Astrocyte of the cerebellum (primary cell): ENCODE data around the gene ACTMAP.

Experiments used
- DNase-seq: peaks from one replicate; pipeline ENCODE4 v3.0.0-alpha.2; 2011; ENCODE audit warnings: low read depth
- H3K4me3 ChIP-seq: 2 replicates; pipeline ENCODE4 v1.5.1; 2011; ENCODE audit warnings: mild to moderate bottlenecking, low read depth, low read length, moderate library complexity
- in situ Hi-C: cut with HindIII; loops from 2 replicates; pipeline ENCODE4 v1.10.0; 2017; ENCODE audit warnings: low sequenced_read_pairs
- TF ChIP-seq, protein P1 (sequence below): IDR thresholded peaks from 2 replicates; pipeline ENCODE4 v1.5.1; 2012; ENCODE audit warnings: low read length, low read depth, moderate library complexity, mild to moderate bottlenecking; ENCODE audit errors: missing control alignments

The ACTMAP gene

DNA sequence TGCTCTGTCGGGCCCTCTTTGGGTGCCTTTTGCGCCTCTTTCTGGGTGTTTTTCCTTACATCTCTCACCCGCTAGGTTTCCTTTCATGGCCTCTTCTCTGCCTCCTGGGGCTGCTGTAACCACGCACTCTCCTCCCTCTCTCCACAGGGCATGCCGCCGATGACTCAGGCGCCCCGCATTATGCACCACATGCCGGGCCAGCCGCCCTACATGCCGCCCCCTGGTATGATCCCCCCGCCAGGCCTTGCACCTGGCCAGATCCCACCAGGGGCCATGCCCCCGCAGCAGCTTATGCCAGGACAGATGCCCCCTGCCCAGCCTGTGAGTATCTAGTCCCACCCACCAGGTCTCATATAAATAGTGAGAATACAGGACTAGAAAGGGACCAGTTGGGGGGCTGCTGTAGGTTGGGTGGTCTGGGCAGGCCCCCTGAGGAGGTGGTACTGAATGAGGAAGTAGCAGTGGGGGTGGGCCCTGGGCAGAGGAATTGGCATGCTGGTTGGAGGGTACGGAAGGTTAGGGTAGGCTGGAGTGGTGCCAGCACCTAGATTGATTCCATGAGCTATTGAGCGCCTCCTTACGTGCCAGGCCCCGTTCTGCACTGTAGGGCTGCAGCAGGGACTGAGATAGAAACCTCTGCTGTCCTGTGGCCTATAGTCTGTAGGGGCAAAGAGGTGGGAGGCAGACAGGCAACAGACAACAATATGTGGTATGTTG lies 12.6 kb upstream of the ACTMAP start:
- TF ChIP-seq, protein P1, sequence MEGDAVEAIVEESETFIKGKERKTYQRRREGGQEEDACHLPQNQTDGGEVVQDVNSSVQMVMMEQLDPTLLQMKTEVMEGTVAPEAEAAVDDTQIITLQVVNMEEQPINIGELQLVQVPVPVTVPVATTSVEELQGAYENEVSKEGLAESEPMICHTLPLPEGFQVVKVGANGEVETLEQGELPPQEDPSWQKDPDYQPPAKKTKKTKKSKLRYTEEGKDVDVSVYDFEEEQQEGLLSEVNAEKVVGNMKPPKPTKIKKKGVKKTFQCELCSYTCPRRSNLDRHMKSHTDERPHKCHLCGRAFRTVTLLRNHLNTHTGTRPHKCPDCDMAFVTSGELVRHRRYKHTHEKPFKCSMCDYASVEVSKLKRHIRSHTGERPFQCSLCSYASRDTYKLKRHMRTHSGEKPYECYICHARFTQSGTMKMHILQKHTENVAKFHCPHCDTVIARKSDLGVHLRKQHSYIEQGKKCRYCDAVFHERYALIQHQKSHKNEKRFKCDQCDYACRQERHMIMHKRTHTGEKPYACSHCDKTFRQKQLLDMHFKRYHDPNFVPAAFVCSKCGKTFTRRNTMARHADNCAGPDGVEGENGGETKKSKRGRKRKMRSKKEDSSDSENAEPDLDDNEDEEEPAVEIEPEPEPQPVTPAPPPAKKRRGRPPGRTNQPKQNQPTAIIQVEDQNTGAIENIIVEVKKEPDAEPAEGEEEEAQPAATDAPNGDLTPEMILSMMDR, result no peak
- H3K4me3 ChIP-seq, result no peak overlapping the region
- DNase-seq, result no peak
- in situ Hi-C loops, result no loop called here

DNA sequence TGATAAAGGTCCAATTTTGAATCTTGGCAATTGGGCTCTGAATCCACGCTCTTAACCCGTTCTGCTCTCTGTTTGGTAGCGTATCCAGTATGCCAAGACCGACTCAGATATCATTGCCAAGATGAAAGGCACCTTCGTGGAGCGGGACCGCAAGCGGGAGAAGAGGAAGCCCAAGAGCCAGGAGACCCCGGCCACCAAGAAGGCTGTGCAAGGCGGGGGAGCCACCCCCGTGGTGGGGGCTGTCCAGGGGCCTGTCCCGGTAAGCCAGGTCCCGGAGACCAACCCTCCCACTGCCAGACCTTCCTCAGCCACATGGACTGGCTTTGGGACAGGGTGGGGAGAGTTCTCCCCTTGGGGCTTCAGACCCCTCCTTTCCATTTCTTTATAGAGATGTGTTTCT lies 9.1 kb upstream of the ACTMAP start:
- no peak overlapping the region for H3K4me3 ChIP-seq
- in situ Hi-C loops, result no loop called here
- TF ChIP-seq, protein P1, result no peak
- no peak for DNase-seq

DNA sequence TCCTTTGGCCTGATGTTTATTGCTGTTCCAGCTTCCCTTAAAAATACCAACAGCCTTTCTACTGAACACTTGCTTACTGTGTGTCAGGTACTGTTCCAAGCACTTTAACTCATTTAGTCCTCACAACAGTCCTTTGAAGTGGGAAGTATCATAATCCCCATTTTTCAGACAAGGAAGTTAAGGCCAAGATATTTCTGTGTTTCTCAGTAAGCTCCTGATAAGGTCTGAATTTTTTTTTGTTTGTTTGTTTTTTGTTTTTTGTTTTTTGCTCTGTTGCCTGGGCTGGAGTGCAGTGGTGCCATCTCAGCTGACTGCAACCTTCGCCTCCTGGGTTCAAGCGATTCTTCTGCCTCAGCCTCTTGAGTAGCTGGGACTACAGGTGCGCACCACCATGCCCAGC lies 8.2 kb upstream of the ACTMAP start:
- in situ Hi-C loops, result no loop called here
- no peak for DNase-seq
- TF ChIP-seq, protein P1, result no peak
- no peak overlapping the region for H3K4me3 ChIP-seq

- TF ChIP-seq, protein P1, result no peak
- no peak overlapping the region for H3K4me3 ChIP-seq
- in situ Hi-C loops, result no loop called here
- no peak for DNase-seq
These were observed 6.3 kb upstream of the ACTMAP start for GRCh38 chr19:40756502-40757110.

GRCh38 chr19:40755791-40756190 lies 5.5 kb upstream of the ACTMAP start:
- DNase-seq, result no peak
- in situ Hi-C loops, result no loop called here
- H3K4me3 ChIP-seq, result no peak overlapping the region
- TF ChIP-seq, protein P1, result no peak

GRCh38 chr19:40755248-40755624 lies 5.0 kb upstream of the ACTMAP start:
- DNase-seq, result no peak
- TF ChIP-seq, protein P1, result no peak
- in situ Hi-C loops, result no loop called here
- H3K4me3 ChIP-seq, result no peak overlapping the region
